ENCODE results near the gene ZHX3.
A peak's percentile ranks its signal among the peaks of the same experiment; 100 is the strongest.
"Not testable (repeated sequence)": the region's sequence is repeated elsewhere in the genome, so short reads cannot be mapped to it uniquely, and the experiment has no call there.

Gene ZHX3

GRCh38 chr20:41318271-41318649 is 729 bp upstream of the ZHX3 start:
- no CpG with 5 or more reads among the region's 5 CpGs for WGBS (ENCODE audit: extremely low coverage, insufficient coverage, low lambda C conversion rate)

GRCh38 chr20:41316602-41317545 is 657 bp downstream of the ZHX3 start:
- Histone ChIP-seq H4K5ac (ENCODE audit: low read length) (no peak overlapping the region), H3K4ac (ENCODE audit: low read depth, low read length) (no peak overlapping the region), H3K27me3 (ENCODE audit: insufficient read depth, low read length, poor library complexity) (no peaks in the 10 kb centered on the region), H4K8ac (ENCODE audit: low read depth, low read length) (no peak overlapping the region), H3K79me1 (ENCODE audit: low read length) (no peaks in the 10 kb centered on the region), H2BK120ac (ENCODE audit: low read depth, low read length) (no peak overlapping the region), H3K18ac (ENCODE audit: low read length) (peak overlapping the region; percentile 87), H3K56ac (ENCODE audit: low read length) (peak overlapping the region; percentile 90), H3K4me2 (ENCODE audit: low read length) (peak overlapping the region; percentile 90), H3K23ac (ENCODE audit: low read length) (no peak overlapping the region), H3K79me2 (ENCODE audit: control insufficient read depth, insufficient read depth, low read length) (no peaks in the 10 kb centered on the region), H3K4me1 (ENCODE audit: control insufficient read depth, low read depth, low read length) (no peaks in the 10 kb centered on the region), H3K27ac (ENCODE audit: low read depth, low read length) (no peak overlapping the region), H2AK5ac (ENCODE audit: low read length) (no peak overlapping the region), H3K4me3 (ENCODE audit: low read length) (peak overlapping the region; percentile 64), H2BK5ac (ENCODE audit: low read length) (no peak overlapping the region), H3K9ac (ENCODE audit: low read length) (peak overlapping the region; percentile 76), H2BK15ac (replicated peaks; ENCODE audit: low read depth) (no peak overlapping the region), H3K36me3 (ENCODE audit: control insufficient read depth, insufficient read depth, low read length) (no peaks in the 10 kb centered on the region)
- WGBS (ENCODE audit: extremely low coverage, insufficient coverage, low lambda C conversion rate) = no CpG with 5 or more reads among the region's 66 CpGs
- peak; percentile 86 for DNase-seq

More at GRCh38 chr20:41318271-41318649, 729 bp upstream of the ZHX3 start:
- H3K79me1 ChIP-seq (ENCODE audit: low read length) = no peaks in the 10 kb centered on the region
- H3K56ac ChIP-seq (ENCODE audit: low read length) = no peak overlapping the region
- H4K5ac ChIP-seq (ENCODE audit: low read length) = no peak overlapping the region
- no peak overlapping the region for H2AK5ac ChIP-seq (ENCODE audit: low read length)
- no peaks in the 10 kb centered on the region for H3K27me3 ChIP-seq (ENCODE audit: insufficient read depth, low read length, poor library complexity)
- no peak overlapping the region for H3K4ac ChIP-seq (ENCODE audit: low read depth, low read length)
- H3K4me3 ChIP-seq (ENCODE audit: low read length) = no peak overlapping the region
- DNase-seq = no peak
- H4K8ac ChIP-seq (ENCODE audit: low read depth, low read length) = no peak overlapping the region
- no peak overlapping the region for H2BK15ac ChIP-seq (replicated peaks; ENCODE audit: low read depth)
- H3K18ac ChIP-seq (ENCODE audit: low read length) = no peak overlapping the region
- no peak overlapping the region for H2BK5ac ChIP-seq (ENCODE audit: low read length)
- no peak overlapping the region for H2BK120ac ChIP-seq (ENCODE audit: low read depth, low read length)
- H3K4me2 ChIP-seq (ENCODE audit: low read length) = no peak overlapping the region
- H3K23ac ChIP-seq (ENCODE audit: low read length) = no peak overlapping the region
- no peaks in the 10 kb centered on the region for H3K79me2 ChIP-seq (ENCODE audit: control insufficient read depth, insufficient read depth, low read length)
- no peak overlapping the region for H3K27ac ChIP-seq (ENCODE audit: low read depth, low read length)
- no peaks in the 10 kb centered on the region for H3K4me1 ChIP-seq (ENCODE audit: control insufficient read depth, low read depth, low read length)
- no peaks in the 10 kb centered on the region for H3K36me3 ChIP-seq (ENCODE audit: control insufficient read depth, insufficient read depth, low read length)
- H3K9ac ChIP-seq (ENCODE audit: low read length) = no peak overlapping the region

GRCh38 chr20:41316051-41316450 is 1.5 kb downstream of the ZHX3 start:
- Histone ChIP-seq H3K79me2 (ENCODE audit: control insufficient read depth, insufficient read depth, low read length) (no peaks in the 10 kb centered on the region), H3K27me3 (ENCODE audit: insufficient read depth, low read length, poor library complexity) (no peaks in the 10 kb centered on the region), H3K23ac (ENCODE audit: low read length) (no peak overlapping the region), H2AK5ac (ENCODE audit: low read length) (no peak overlapping the region), H4K8ac (ENCODE audit: low read depth, low read length) (no peak overlapping the region), H2BK120ac (ENCODE audit: low read depth, low read length) (no peak overlapping the region), H2BK5ac (ENCODE audit: low read length) (no peak overlapping the region), H4K5ac (ENCODE audit: low read length) (no peak overlapping the region), H3K4me1 (ENCODE audit: control insufficient read depth, low read depth, low read length) (no peaks in the 10 kb centered on the region), H3K27ac (ENCODE audit: low read depth, low read length) (no peak overlapping the region), H3K4ac (ENCODE audit: low read depth, low read length) (no peak overlapping the region), H3K18ac (ENCODE audit: low read length) (no peak overlapping the region), H3K56ac (ENCODE audit: low read length) (no peak overlapping the region), H3K4me3 (ENCODE audit: low read length) (no peak overlapping the region), H3K36me3 (ENCODE audit: control insufficient read depth, insufficient read depth, low read length) (no peaks in the 10 kb centered on the region), H3K9ac (ENCODE audit: low read length) (no peak overlapping the region), H3K79me1 (ENCODE audit: low read length) (no peaks in the 10 kb centered on the region), H3K4me2 (ENCODE audit: low read length) (no peak overlapping the region), H2BK15ac (replicated peaks; ENCODE audit: low read depth) (no peak overlapping the region)
- DNase-seq = no peak
- no CpG with 5 or more reads among the region's 6 CpGs for WGBS (ENCODE audit: extremely low coverage, insufficient coverage, low lambda C conversion rate)

- no peak overlapping the region for H3K4me3 ChIP-seq (ENCODE audit: low read length)
- no peaks in the 10 kb centered on the region for H3K79me2 ChIP-seq (ENCODE audit: control insufficient read depth, insufficient read depth, low read length)
- H3K23ac ChIP-seq (ENCODE audit: low read length) = no peak overlapping the region
- H4K8ac ChIP-seq (ENCODE audit: low read depth, low read length) = no peak overlapping the region
- no peak overlapping the region for H2AK5ac ChIP-seq (ENCODE audit: low read length)
- H3K56ac ChIP-seq (ENCODE audit: low read length) = no peak overlapping the region
- no peak overlapping the region for H2BK120ac ChIP-seq (ENCODE audit: low read depth, low read length)
- H3K4me1 ChIP-seq (ENCODE audit: control insufficient read depth, low read depth, low read length) = no peaks in the 10 kb centered on the region
- DNase-seq = no peak
- H2BK5ac ChIP-seq (ENCODE audit: low read length) = no peak overlapping the region
- WGBS (ENCODE audit: extremely low coverage, insufficient coverage, low lambda C conversion rate) = no CpG with 5 or more reads among the region's 2 CpGs
- no peaks in the 10 kb centered on the region for H3K36me3 ChIP-seq (ENCODE audit: control insufficient read depth, insufficient read depth, low read length)
- no peaks in the 10 kb centered on the region for H3K27me3 ChIP-seq (ENCODE audit: insufficient read depth, low read length, poor library complexity)
- H3K79me1 ChIP-seq (ENCODE audit: low read length) = no peaks in the 10 kb centered on the region
- no peak overlapping the region for H3K4ac ChIP-seq (ENCODE audit: low read depth, low read length)
- no peak overlapping the region for H3K9ac ChIP-seq (ENCODE audit: low read length)
- H3K27ac ChIP-seq (ENCODE audit: low read depth, low read length) = no peak overlapping the region
- H3K18ac ChIP-seq (ENCODE audit: low read length) = no peak overlapping the region
- no peak overlapping the region for H4K5ac ChIP-seq (ENCODE audit: low read length)
- no peak overlapping the region for H2BK15ac ChIP-seq (replicated peaks; ENCODE audit: low read depth)
- H3K4me2 ChIP-seq (ENCODE audit: low read length) = no peak overlapping the region
These were observed 3.1 kb downstream of the ZHX3 start for GRCh38 chr20:41314386-41314785.

GRCh38 chr20:41312009-41312408 is 5.5 kb downstream of the ZHX3 start:
- H3K27ac ChIP-seq (ENCODE audit: low read depth, low read length); H3K9ac ChIP-seq (ENCODE audit: low read length); H4K8ac ChIP-seq (ENCODE audit: low read depth, low read length); H4K5ac ChIP-seq (ENCODE audit: low read length); DNase-seq; H3K27me3 ChIP-seq (ENCODE audit: insufficient read depth, low read length, poor library complexity); H3K4ac ChIP-seq (ENCODE audit: low read depth, low read length); H3K79me2 ChIP-seq (ENCODE audit: control insufficient read depth, insufficient read depth, low read length); H3K56ac ChIP-seq (ENCODE audit: low read length); H2BK5ac ChIP-seq (ENCODE audit: low read length); H3K4me2 ChIP-seq (ENCODE audit: low read length); H3K79me1 ChIP-seq (ENCODE audit: low read length); H2BK15ac ChIP-seq (replicated peaks; ENCODE audit: low read depth); H3K23ac ChIP-seq (ENCODE audit: low read length); H3K4me1 ChIP-seq (ENCODE audit: control insufficient read depth, low read depth, low read length); H3K18ac ChIP-seq (ENCODE audit: low read length); H2BK120ac ChIP-seq (ENCODE audit: low read depth, low read length); H3K36me3 ChIP-seq (ENCODE audit: control insufficient read depth, insufficient read depth, low read length); H3K4me3 ChIP-seq (ENCODE audit: low read length); H2AK5ac ChIP-seq (ENCODE audit: low read length): not testable (repeated sequence)
- WGBS (ENCODE audit: extremely low coverage, insufficient coverage, low lambda C conversion rate) = no CpG with 5 or more reads among the region's 6 CpGs
